Hematopoietic multipotent progenitor cell (in vitro differentiated cells): Measurements from ENCODE around the gene ZNF524. TPM values are rescaled to one million over a fixed set of nuclear protein-coding genes. Genes with fewer than 3 reads are reported as not detected.
"Not testable (repeated sequence)": the region's sequence is repeated elsewhere in the genome, so short reads cannot be mapped to it uniquely, and the experiment has no call there.

Source experiments
- DNase-seq, 3 donors: peaks; one replicate each; pipeline ENCODE4 v3.0.0-alpha.2; 2011 to 2015; ENCODE audit warnings: low read depth in 2 of 3, low spot score in 2 of 3
- total RNA-seq: library from RNA; depleted of rRNA; stranded (reverse); fragments of >200 nt; gene quantifications from one replicate; pipeline ENCODE4 v1.2.3, GENCODE V29; 2012

Gene ZNF524, protein sequence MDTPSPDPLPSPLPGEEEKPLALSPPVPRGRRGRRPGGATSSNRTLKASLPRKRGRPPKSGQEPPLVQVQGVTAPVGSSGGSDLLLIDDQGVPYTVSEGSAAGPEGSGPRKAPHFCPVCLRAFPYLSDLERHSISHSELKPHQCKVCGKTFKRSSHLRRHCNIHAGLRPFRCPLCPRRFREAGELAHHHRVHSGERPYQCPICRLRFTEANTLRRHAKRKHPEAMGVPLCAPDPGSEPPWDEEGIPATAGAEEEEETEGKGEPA
- total RNA-seq: 21.3 TPM

GRCh38 chr19:55599842-55600661 lies at the start of gene ZNF524:
Gene ZNF524, plus strand, starts transcription at chr19:55600288. Its CDS starts 1,825 bp downstream, at chr19:55602113.
- peak; percentile 84 to 95 (median 94) for DNase-seq

DNA sequence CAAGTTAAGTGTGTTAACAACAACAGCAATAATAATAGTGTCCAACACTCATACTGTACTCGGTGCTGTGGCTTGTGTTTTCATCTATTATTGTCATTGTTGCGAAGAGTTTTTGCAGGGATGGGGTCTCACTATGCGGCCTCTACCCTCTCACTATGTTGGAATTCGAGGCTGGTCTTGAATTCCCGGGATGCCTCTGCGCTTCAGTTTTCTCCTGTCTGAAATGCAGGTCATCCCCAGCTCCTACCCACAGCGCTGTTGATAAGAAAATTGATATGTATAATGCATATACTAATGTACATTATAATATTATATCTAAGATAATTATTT lies 49.8 kb upstream of the ZNF524 start:
- DNase-seq: no peak

DNA sequence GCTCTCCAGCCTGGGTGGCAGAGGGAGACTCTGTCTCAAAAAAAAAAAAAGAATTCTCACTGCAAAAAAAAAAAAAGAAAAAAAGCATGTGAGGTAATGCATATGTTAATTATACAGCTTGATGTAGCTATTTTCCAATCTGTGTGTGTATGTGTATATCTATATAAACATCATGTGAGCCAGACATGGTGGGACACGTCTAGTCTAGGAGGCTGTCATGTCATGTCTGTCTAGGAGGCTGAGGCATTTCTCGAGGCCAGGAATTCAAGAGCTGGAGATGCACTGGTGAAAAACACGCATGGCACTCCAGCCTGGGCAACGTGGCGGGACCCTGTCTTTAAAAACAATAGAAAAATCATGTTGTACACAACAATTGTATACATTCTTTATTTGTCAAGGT lies 47.9 kb upstream of the ZNF524 start:
- no peak for DNase-seq

DNA sequence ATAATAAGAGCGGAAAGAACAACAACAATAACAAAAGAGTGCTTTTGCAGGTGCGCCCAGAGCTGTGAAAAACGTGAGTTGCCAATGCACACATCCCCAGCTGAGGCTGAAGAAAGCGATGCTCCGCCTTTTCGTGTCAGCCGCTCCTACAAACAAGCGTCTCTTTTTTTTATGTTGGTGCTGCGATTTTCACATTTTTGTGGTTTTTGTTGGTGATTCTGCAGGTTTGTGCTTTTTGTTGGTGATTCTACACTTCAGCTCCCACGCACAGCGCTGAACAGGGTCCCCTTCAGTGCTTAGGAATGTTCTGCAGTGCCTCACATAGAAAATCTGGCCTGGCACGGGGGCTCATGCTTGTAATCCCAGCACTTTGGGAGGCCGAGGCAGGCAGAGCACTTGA lies 47.5 kb upstream of the ZNF524 start:
- no peak for DNase-seq

GRCh38 chr19:55553217-55554182 lies 46.6 kb upstream of the ZNF524 start:
- DNase-seq: no peak

GRCh38 chr19:55554302-55554701 lies 45.8 kb upstream of the ZNF524 start:
- DNase-seq: no peak

GRCh38 chr19:55554741-55555152 lies 45.3 kb upstream of the ZNF524 start:
- DNase-seq: no peak

DNA sequence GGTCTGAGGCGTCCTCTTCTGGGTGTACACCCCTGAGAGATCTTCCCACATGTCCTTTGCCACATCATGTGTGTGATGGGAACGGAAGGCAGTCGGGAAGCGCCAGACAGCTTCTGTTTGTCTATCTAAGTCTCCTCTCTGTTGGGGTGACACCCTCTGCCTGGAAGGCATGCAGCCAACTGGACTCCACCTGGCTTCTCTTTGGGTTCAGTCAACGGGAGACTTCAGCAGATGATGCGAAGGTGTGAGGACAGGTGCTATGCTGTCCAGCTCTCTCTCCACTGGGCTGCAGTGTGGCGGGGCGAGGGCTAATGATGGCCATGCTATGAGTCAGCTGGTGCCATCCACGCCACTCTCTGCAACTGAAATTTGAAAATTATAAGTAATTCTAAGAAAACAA lies 40.4 kb upstream of the ZNF524 start:
- no peak for DNase-seq

GRCh38 chr19:55563261-55563690 lies 36.8 kb upstream of the ZNF524 start:
- DNase-seq: no peak

GRCh38 chr19:55566823-55567222 lies 33.3 kb upstream of the ZNF524 start:
- DNase-seq: no peak

DNA sequence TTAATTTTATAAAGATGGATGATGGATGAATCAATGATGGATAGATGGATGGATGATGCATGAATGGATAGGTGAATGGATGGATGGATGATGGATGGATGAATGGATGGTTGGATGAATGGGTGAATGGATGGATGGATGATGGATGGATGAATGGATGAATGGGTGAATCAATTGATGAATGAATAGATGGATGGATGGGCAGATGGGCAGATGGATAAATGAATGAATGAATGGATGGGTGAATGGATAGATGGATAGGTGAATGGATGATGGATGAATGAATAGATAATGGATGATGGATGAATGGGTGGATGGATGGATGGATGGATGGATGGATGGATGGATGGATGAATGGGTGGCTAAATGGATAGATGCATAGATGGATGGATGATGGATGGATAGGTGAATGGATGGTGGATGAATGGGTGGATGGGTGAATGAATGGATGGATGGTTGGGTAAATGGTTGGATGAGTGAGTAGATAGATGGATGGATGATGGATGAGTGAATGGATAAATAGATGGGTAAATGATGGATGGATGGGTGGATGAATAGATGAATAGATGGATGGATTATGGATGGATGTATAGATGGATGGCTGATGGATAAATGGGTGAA lies 32.3 kb upstream of the ZNF524 start:
- DNase-seq: no peak

DNA sequence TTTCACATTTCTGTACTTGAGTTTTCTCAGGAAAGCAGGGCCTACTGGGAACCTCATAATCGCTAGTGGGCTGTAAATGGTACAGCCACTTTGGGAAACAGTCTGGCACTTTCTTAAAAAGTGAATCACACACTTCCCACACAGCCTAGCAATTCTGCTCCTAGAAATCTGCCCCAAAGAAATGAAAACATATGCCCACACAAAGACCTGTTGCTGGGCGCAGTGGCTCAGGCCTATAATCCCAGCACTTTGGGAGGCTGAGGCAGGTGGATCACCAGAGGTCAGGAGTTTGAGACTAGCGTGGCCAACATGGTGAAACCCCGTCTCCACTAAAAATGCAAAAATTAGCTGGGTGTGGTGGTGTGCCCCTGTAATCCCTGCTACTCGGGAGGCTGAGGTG lies 30.6 kb upstream of the ZNF524 start:
- DNase-seq: not testable (repeated sequence)

DNA sequence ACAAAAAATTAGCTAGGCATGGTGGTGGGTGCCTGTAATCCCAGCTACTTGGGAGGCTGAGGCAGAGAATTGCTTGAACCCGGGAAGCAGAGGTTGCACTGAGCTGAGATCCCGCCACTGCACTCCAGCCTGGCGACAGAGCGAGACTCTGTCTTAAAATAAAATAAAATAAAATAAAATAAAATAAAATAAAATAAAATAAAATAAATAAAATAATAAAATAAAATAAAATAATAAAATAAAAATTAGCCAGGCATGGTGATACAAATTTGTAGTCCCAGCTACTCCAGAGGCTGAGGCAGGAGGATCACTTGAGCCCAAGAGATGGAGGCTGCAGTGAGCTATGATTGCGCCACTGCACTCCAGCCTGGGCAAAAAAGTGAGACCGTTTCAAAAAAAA lies 26.2 kb upstream of the ZNF524 start:
- not testable (repeated sequence) for DNase-seq

DNA sequence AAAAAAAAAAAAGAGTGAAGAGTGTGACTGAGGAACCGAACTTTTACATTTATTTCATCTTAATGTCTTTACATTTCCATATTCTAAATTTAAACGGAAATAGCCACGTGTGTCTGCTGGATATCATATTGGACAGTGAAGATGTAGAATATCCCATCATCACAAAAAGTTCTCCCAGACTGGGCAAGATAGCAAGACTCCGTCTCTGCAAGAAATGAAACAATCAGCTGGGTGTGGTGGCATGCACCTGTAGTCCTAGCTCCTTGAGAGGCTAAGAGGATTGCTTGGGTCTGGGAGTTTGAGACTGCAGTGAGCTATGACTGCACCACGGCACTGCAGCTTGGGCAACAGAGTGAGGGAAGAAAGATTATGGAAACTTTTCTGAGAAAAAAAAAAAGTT lies 23.3 kb upstream of the ZNF524 start:
- DNase-seq: no peak

- DNase-seq: no peak
Observed at GRCh38 chr19:55578031-55578760, 21.9 kb upstream of the ZNF524 start.

- DNase-seq: no peak
Observed at GRCh38 chr19:55578761-55579747, 21.0 kb upstream of the ZNF524 start.

DNA sequence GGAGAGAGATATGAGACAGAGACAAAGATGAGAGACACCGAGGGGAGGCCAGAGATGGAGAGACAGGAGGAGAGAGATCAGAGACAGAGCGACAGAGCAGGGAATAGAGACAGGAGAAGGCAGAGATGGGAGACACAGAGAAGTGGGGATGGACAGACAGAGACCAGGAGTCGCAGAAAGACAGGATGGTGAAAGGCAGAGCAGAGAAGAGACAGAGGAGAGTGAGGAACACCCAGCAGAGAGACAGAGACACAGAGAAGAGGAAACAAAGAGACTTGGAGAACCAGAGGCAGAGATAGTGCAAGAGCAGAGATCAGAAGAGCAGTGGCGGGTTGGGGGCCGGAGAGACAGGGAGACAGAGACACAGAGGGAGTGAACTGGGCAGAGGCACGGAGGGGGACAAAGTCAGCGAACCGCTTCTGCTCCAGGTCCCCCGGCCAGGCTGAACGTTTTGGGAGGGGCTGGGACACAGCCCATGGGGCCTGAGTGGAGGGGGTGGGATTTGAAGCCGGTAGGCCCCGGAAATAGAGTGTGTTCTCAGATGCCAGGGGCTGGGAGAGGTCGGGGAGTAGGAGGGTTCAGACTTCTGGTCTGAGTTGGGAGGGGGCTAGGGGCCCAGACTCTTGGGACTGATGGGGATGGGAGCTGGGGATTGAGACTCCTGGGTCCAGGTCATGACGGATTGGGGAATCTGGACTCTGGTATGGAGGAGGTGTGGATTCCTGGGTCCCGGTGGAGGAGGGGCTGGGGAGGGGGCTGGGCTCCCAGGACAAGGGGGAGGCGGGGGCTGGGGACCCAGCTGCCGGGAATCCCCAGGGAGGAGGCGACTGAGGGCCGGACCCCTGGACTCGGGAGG lies 20.1 kb upstream of the ZNF524 start:
- DNase-seq: no peak

GRCh38 chr19:55580628-55581144 lies 19.4 kb upstream of the ZNF524 start, which contains the start of gene ZNF579:
Gene ZNF579, minus strand, starts transcription at chr19:55580848. Its CDS starts 1,209 bp downstream, at chr19:55579639.
- DNase-seq: peak in 2 of 3 donors; percentile 81 to 83
